T-helper 17 cell (primary cell): Measurements from ENCODE around the gene ICA1. TPM values are rescaled to one million over a fixed set of nuclear protein-coding genes. Genes with fewer than 3 reads are reported as not detected.
A peak's percentile ranks its signal among the peaks of the same experiment; 100 is the strongest.

ENCODE experiments used
- ATAC-seq: fragments of 150-1000 bp; cut with Tn5 transposase; 2 replicates; pipeline ENCODE4 v1.10.0; 2021; ENCODE audit warnings: mild to moderate bottlenecking, moderate library complexity
- DNase-seq, 3 donors: peaks; one replicate each; pipeline versions ENCODE4 v3.0.0 to v3.0.0-alpha.2; 2020 to 2021
- H3K9me3 ChIP-seq: one replicate; pipeline ENCODE4 v1.7.0; 2013; ENCODE audit warnings: low read length, mild to moderate bottlenecking; ENCODE audit not compliant: control insufficient read depth, poor library complexity, severe bottlenecking
- H3K27ac Mint-ChIP-seq: one replicate; pipeline ENCODE4 v1.8.0; 2022; ENCODE audit warnings: mild to moderate bottlenecking, moderate library complexity, mixed read lengths
- H3K27me3 Mint-ChIP-seq: one replicate; pipeline ENCODE4 v1.8.0; 2022; ENCODE audit warnings: mixed read lengths
- H3K36me3 Mint-ChIP-seq: one replicate; pipeline ENCODE4 v1.8.0; 2022; ENCODE audit warnings: low read depth, mixed read lengths
- H3K4me1 Mint-ChIP-seq: one replicate; pipeline ENCODE4 v1.8.0; 2022; ENCODE audit warnings: mild to moderate bottlenecking, mixed read lengths
- H3K4me3 Mint-ChIP-seq: one replicate; pipeline ENCODE4 v1.8.0; 2022; ENCODE audit warnings: mild to moderate bottlenecking, moderate library complexity, mixed read lengths
- total RNA-seq, 4 donors: library from RNA in 2 of 4; stranded (reverse) in 2 of 4; gene quantifications; one replicate each; pipeline ENCODE4 v1.2.3 and lab custom pipeline; 2022 to 2026

The ICA1 gene
- total RNA-seq, 2 donors from 2014 or later: 4.5 to 12.8 TPM

GRCh38 chr7:8172372-8173354, 89.3 kb downstream of the ICA1 start:
- no peak for ATAC-seq
- H3K4me1 Mint-ChIP-seq: peaks cover 35% of the 10 kb centered on the region
- no peaks in the 10 kb centered on the region for H3K27me3 Mint-ChIP-seq
- DNase-seq: no peak
- no peak overlapping the region for H3K27ac Mint-ChIP-seq
- no peaks in the 10 kb centered on the region for H3K36me3 Mint-ChIP-seq
- no peaks in the 10 kb centered on the region for H3K9me3 ChIP-seq
- H3K4me3 Mint-ChIP-seq: no peak overlapping the region

GRCh38 chr7:8169171-8169570, 92.8 kb downstream of the ICA1 start:
- no peaks in the 10 kb centered on the region for H3K9me3 ChIP-seq
- no peak for DNase-seq
- ATAC-seq: no peak
- H3K27ac Mint-ChIP-seq: no peak overlapping the region
- H3K4me1 Mint-ChIP-seq: peaks cover 14% of the 10 kb centered on the region
- no peaks in the 10 kb centered on the region for H3K36me3 Mint-ChIP-seq
- no peak overlapping the region for H3K4me3 Mint-ChIP-seq
- H3K27me3 Mint-ChIP-seq: no peaks in the 10 kb centered on the region

- H3K36me3 Mint-ChIP-seq: no peaks in the 10 kb centered on the region
- DNase-seq: no peak
- ATAC-seq: no peak
- H3K27me3 Mint-ChIP-seq: no peaks in the 10 kb centered on the region
- H3K27ac Mint-ChIP-seq: no peak overlapping the region
- H3K4me1 Mint-ChIP-seq: peaks cover 9% of the 10 kb centered on the region
- H3K4me3 Mint-ChIP-seq: no peak overlapping the region
- no peaks in the 10 kb centered on the region for H3K9me3 ChIP-seq
Measured at GRCh38 chr7:8168336-8168735, 93.6 kb downstream of the ICA1 start.

GRCh38 chr7:8165150-8165549, 96.8 kb downstream of the ICA1 start:
- H3K4me1 Mint-ChIP-seq: peaks cover 9% of the 10 kb centered on the region
- no peaks in the 10 kb centered on the region for H3K27me3 Mint-ChIP-seq
- ATAC-seq (no peak), DNase-seq (no peak)
- no peaks in the 10 kb centered on the region for H3K9me3 ChIP-seq
- peak overlapping the region; percentile 29 for H3K27ac Mint-ChIP-seq
- H3K4me3 Mint-ChIP-seq: no peak overlapping the region
- no peaks in the 10 kb centered on the region for H3K36me3 Mint-ChIP-seq

GRCh38 chr7:8162181-8162580, 99.8 kb downstream of the ICA1 start:
- Mint-ChIP-seq H3K4me3 (no peak overlapping the region), H3K4me1 (peaks cover 3% of the 10 kb centered on the region), H3K36me3 (no peaks in the 10 kb centered on the region), H3K27me3 (no peaks in the 10 kb centered on the region), H3K27ac (no peak overlapping the region)
- no peaks in the 10 kb centered on the region for H3K9me3 ChIP-seq
- no peak for ATAC-seq
- DNase-seq: no peak

GRCh38 chr7:8161364-8161828, 100.6 kb downstream of the ICA1 start:
- Mint-ChIP-seq H3K36me3 (no peaks in the 10 kb centered on the region), H3K4me3 (no peak overlapping the region), H3K4me1 (no peaks in the 10 kb centered on the region), H3K27me3 (no peaks in the 10 kb centered on the region), H3K27ac (no peak overlapping the region)
- no peak for DNase-seq
- ATAC-seq: no peak
- H3K9me3 ChIP-seq: no peaks in the 10 kb centered on the region

- no peaks in the 10 kb centered on the region for H3K4me1 Mint-ChIP-seq
- DNase-seq (no peak), ATAC-seq (no peak)
- no peak overlapping the region for H3K27ac Mint-ChIP-seq
- no peaks in the 10 kb centered on the region for H3K27me3 Mint-ChIP-seq
- no peak overlapping the region for H3K4me3 Mint-ChIP-seq
- H3K36me3 Mint-ChIP-seq: no peaks in the 10 kb centered on the region
- no peaks in the 10 kb centered on the region for H3K9me3 ChIP-seq
Measured at GRCh38 chr7:8160779-8161345, 101.1 kb downstream of the ICA1 start.

- H3K9me3 ChIP-seq: no peaks in the 10 kb centered on the region
- ATAC-seq: no peak
- Mint-ChIP-seq H3K4me3 (no peak overlapping the region), H3K4me1 (no peaks in the 10 kb centered on the region), H3K27me3 (no peaks in the 10 kb centered on the region), H3K27ac (no peak overlapping the region), H3K36me3 (no peaks in the 10 kb centered on the region)
- no peak for DNase-seq
Measured at GRCh38 chr7:8160250-8160649, 101.7 kb downstream of the ICA1 start.

GRCh38 chr7:8159595-8159994, 102.4 kb downstream of the ICA1 start:
- Mint-ChIP-seq H3K27me3 (no peaks in the 10 kb centered on the region), H3K4me3 (no peak overlapping the region), H3K36me3 (no peaks in the 10 kb centered on the region), H3K4me1 (no peaks in the 10 kb centered on the region), H3K27ac (no peak overlapping the region)
- DNase-seq (no peak), ATAC-seq (no peak)
- no peaks in the 10 kb centered on the region for H3K9me3 ChIP-seq

GRCh38 chr7:8157296-8157695, 104.7 kb downstream of the ICA1 start:
- Mint-ChIP-seq H3K27ac (no peak overlapping the region), H3K36me3 (no peaks in the 10 kb centered on the region), H3K27me3 (no peaks in the 10 kb centered on the region), H3K4me3 (no peak overlapping the region), H3K4me1 (no peaks in the 10 kb centered on the region)
- no peak for DNase-seq
- no peak for ATAC-seq
- no peaks in the 10 kb centered on the region for H3K9me3 ChIP-seq

- Mint-ChIP-seq H3K4me1 (no peaks in the 10 kb centered on the region), H3K27me3 (no peaks in the 10 kb centered on the region), H3K36me3 (no peaks in the 10 kb centered on the region), H3K4me3 (no peak overlapping the region), H3K27ac (no peak overlapping the region)
- DNase-seq (no peak), ATAC-seq (no peak)
- H3K9me3 ChIP-seq: no peaks in the 10 kb centered on the region
Measured at GRCh38 chr7:8155836-8156235, 106.1 kb downstream of the ICA1 start.

- no peak overlapping the region for H3K4me3 Mint-ChIP-seq
- no peaks in the 10 kb centered on the region for H3K4me1 Mint-ChIP-seq
- ATAC-seq (no peak), DNase-seq (no peak)
- no peaks in the 10 kb centered on the region for H3K9me3 ChIP-seq
- H3K27ac Mint-ChIP-seq: no peak overlapping the region
- H3K36me3 Mint-ChIP-seq: no peaks in the 10 kb centered on the region
- no peaks in the 10 kb centered on the region for H3K27me3 Mint-ChIP-seq
Measured at GRCh38 chr7:8154272-8154671, 107.7 kb downstream of the ICA1 start.

- Mint-ChIP-seq H3K4me3 (no peak overlapping the region), H3K27me3 (no peaks in the 10 kb centered on the region), H3K36me3 (no peaks in the 10 kb centered on the region), H3K4me1 (peaks cover 6% of the 10 kb centered on the region), H3K27ac (no peak overlapping the region)
- no peak for DNase-seq
- H3K9me3 ChIP-seq: no peaks in the 10 kb centered on the region
- ATAC-seq: no peak
Measured at GRCh38 chr7:8152489-8153192, 109.3 kb downstream of the ICA1 start.
